Stimulated activated CD8-positive, alpha-beta memory T cell treated with anti-CD3 and anti-CD28 coated beads, Interleukin-4, amount 100 ng/mL, for 4 hours (primary cell): Measurements from ENCODE around the gene COQ9.

ENCODE experiments used
- DNase-seq, 2 donors: peaks; one replicate each; pipeline ENCODE4 v3.0.0-alpha.2; 2020; ENCODE audit warnings: low read depth in 2 of 2, low spot score in 1 of 2

The COQ9 gene

DNA sequence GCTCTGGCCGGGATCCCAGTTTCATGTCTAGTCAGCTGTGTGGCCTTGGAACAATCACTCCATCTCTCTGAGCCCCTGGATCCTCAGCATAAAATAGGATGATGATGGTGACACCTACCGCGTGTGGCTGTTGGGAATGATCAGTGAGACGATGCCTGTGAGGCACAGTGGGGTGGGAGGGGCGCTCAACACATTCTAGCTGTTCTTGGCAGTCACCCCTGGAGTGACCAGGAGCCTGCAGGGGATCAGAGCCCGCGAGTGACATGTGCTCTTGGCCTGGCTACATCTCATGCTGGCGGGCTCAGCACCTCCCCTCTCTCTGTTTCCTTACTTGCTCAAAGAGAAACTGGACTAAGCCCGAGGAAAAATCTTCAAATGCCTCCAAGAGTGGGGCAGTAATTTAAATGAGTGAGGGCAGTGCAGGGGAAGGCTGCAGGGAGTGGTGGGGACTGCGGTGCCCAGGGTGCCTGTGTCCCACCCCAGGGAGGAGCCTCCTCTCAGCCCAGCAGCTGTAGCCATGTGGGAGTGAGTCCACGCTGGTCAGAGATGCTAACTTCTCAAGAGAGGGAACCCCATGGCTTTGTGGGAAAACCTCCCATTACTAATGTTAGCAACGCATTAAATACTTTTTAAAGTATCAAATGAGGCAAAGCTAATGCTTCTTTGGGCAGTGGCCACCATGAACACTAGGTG lies 62.1 kb downstream of the COQ9 start:
- DNase-seq, result no peak

DNA sequence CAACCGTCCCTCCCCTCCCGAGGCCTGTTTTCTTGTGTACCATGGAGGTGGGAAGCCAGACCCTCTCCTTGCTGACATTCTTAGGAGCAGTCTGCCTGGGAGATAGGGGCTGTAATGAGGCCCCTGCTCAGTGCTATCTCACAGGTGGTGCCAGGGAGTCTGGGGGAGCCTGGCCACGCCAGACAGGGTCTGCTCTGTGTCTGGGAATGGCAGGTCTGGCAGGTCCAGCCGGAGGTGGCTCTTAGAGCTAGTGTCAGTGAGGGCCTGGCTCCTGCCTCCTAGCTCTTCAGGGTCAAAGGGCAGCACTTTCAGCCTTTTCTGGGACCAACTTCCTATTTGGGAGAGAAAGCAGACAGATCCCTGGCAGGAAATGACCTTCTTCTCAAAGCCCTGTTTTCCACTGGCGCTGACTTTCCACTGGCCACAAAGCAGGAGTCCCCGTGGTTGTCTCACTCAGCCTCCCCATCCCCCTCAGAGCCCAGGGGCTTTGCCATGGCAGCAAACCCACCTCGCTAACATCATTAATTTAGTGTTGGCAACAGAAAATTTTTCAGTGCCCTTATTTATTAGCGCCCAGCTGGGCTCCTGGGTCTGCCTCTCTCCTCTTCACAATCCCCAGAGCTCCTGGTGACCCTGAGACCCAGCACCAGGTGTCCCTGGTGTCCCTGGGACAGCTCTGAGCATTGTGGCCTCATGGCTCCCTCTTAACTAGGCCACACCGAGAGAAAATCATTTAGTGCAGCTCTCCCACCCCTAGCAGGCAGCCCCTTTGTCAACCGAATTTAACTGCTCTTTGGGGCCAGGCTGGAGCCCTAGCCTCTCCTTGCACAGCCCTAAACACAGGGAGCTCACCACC lies 63.0 kb downstream of the COQ9 start:
- DNase-seq, result no peak
